Measurements from ENCODE around the gene ANKMY1. TPM values are rescaled to one million over a fixed set of nuclear protein-coding genes. Genes with fewer than 3 reads are reported as not detected.

The ANKMY1 gene
- total and polyA plus RNA-seq, 2 of the 8 experiments (the other 6 are each of a cell fraction or from before 2014, with no cell fraction given): 4.5 to 4.8 TPM

- TF ChIP-seq ZNF274 (IDR thresholded peaks at IDR 0.05; ENCODE audit: borderline replicate concordance, extremely low read depth, low read length): no peak
Observed at GRCh38 chr2:240603846-240604245, 46.1 kb upstream of the ANKMY1 start (continued).
